ENCODE results near the gene ITPR1. TPM values are rescaled to one million over a fixed set of nuclear protein-coding genes. Genes with fewer than 3 reads are reported as not detected.

ITPR1 gene
- total RNA-seq, 1 experiment from 2014 or later, result 48.5 TPM

GRCh38 chr3:4772858-4773257, 279.7 kb downstream of the ITPR1 start:
- no peak overlapping the region for H3K27ac ChIP-seq (ENCODE audit: low read length)
- H3K27me3 ChIP-seq (ENCODE audit: low read length), result no peaks in the 10 kb centered on the region

GRCh38 chr3:4773583-4773982, 280.4 kb downstream of the ITPR1 start:
- Histone ChIP-seq H3K4me3 (ENCODE audit: low read length) (no peak overlapping the region), H3K9me2 (replicated peaks; ENCODE audit: low read length) (no peaks in the 10 kb centered on the region), H3K4me1 (ENCODE audit: insufficient read depth, low read length) (peaks cover 25% of the 10 kb centered on the region), H3K79me2 (ENCODE audit: low read length) (no peaks in the 10 kb centered on the region), H3K9ac (ENCODE audit: low read length) (no peak overlapping the region), H3K27ac (ENCODE audit: low read length) (no peak overlapping the region), H2AFZ (ENCODE audit: low read length) (no peak overlapping the region), H3F3A (ENCODE audit: low read length, unreplicated experiment) (no peaks in the 10 kb centered on the region), H3K9me3 (ENCODE audit: low read length) (no peaks in the 10 kb centered on the region), H3K4me2 (ENCODE audit: low read length) (no peak overlapping the region), H4K20me1 (ENCODE audit: low read length) (no peaks in the 10 kb centered on the region), H3K36me3 (ENCODE audit: low read depth, low read length) (no peaks in the 10 kb centered on the region), H3K27me3 (ENCODE audit: low read length) (no peaks in the 10 kb centered on the region)
- ChIA-PET POLR2A (ENCODE audit: unreplicated experiment) (no interaction called here), CTCF (no interaction called here)
- TF ChIP-seq EZH2phosphoT487 (IDR thresholded peaks at IDR 0.05; ENCODE audit: borderline replicate concordance, low read length) (no peak), EZH2 (IDR thresholded peaks at IDR 0.05; ENCODE audit: low read length, unreplicated experiment) (no peak), CTCF (conservative IDR thresholded peaks at IDR 0.05; ENCODE audit: low read depth, low read length) (no peak)
- no peak for ATAC-seq
- no peak for DNase-seq
- BruUV-seq (replicated peaks), result no TSS peak
- intact Hi-C loops (cut with micrococcal nuclease), result no loop called here

More at GRCh38 chr3:4772858-4773257, 279.7 kb downstream of the ITPR1 start:
- ChIA-PET POLR2A (ENCODE audit: unreplicated experiment) (no interaction called here), CTCF (no interaction called here)
- TF ChIP-seq EZH2 (IDR thresholded peaks at IDR 0.05; ENCODE audit: low read length, unreplicated experiment) (no peak), EZH2phosphoT487 (IDR thresholded peaks at IDR 0.05; ENCODE audit: borderline replicate concordance, low read length) (no peak), CTCF (conservative IDR thresholded peaks at IDR 0.05; ENCODE audit: low read depth, low read length) (no peak)
- Histone ChIP-seq H3K4me2 (ENCODE audit: low read length) (no peak overlapping the region), H3F3A (ENCODE audit: low read length, unreplicated experiment) (no peaks in the 10 kb centered on the region), H3K9ac (ENCODE audit: low read length) (no peak overlapping the region), H3K36me3 (ENCODE audit: low read depth, low read length) (no peaks in the 10 kb centered on the region), H2AFZ (ENCODE audit: low read length) (no peak overlapping the region), H3K9me2 (replicated peaks; ENCODE audit: low read length) (no peaks in the 10 kb centered on the region), H3K4me3 (ENCODE audit: low read length) (no peak overlapping the region), H4K20me1 (ENCODE audit: low read length) (no peaks in the 10 kb centered on the region), H3K9me3 (ENCODE audit: low read length) (no peaks in the 10 kb centered on the region), H3K79me2 (ENCODE audit: low read length) (no peaks in the 10 kb centered on the region), H3K4me1 (ENCODE audit: insufficient read depth, low read length) (peaks cover 25% of the 10 kb centered on the region)
- no peak for DNase-seq
- no TSS peak for BruUV-seq (replicated peaks)
- no peak for ATAC-seq
- intact Hi-C loops (cut with micrococcal nuclease), result no loop called here

GRCh38 chr3:4774531-4774930, 281.4 kb downstream of the ITPR1 start:
- no peak overlapping the region for H3K9ac ChIP-seq (ENCODE audit: low read length)
- ATAC-seq, result no peak

More at GRCh38 chr3:4774531-4774930, 281.4 kb downstream of the ITPR1 start:
- Histone ChIP-seq H3K36me3 (ENCODE audit: low read depth, low read length) (no peaks in the 10 kb centered on the region), H3K9me2 (replicated peaks; ENCODE audit: low read length) (no peaks in the 10 kb centered on the region), H3K27ac (ENCODE audit: low read length) (no peak overlapping the region), H3K4me3 (ENCODE audit: low read length) (no peak overlapping the region), H3K4me2 (ENCODE audit: low read length) (no peak overlapping the region), H4K20me1 (ENCODE audit: low read length) (no peaks in the 10 kb centered on the region), H3K27me3 (ENCODE audit: low read length) (no peaks in the 10 kb centered on the region), H3F3A (ENCODE audit: low read length, unreplicated experiment) (no peaks in the 10 kb centered on the region), H3K9me3 (ENCODE audit: low read length) (no peaks in the 10 kb centered on the region), H2AFZ (ENCODE audit: low read length) (no peak overlapping the region), H3K79me2 (ENCODE audit: low read length) (no peaks in the 10 kb centered on the region), H3K4me1 (ENCODE audit: insufficient read depth, low read length) (peaks cover 25% of the 10 kb centered on the region)
- ChIA-PET POLR2A (ENCODE audit: unreplicated experiment) (no interaction called here), CTCF (no interaction called here)
- BruUV-seq (replicated peaks), result no TSS peak
- TF ChIP-seq CTCF (conservative IDR thresholded peaks at IDR 0.05; ENCODE audit: low read depth, low read length) (no peak), EZH2phosphoT487 (IDR thresholded peaks at IDR 0.05; ENCODE audit: borderline replicate concordance, low read length) (no peak), EZH2 (IDR thresholded peaks at IDR 0.05; ENCODE audit: low read length, unreplicated experiment) (no peak)
- DNase-seq, result no peak
- intact Hi-C loops (cut with micrococcal nuclease), result no loop called here
